ENCODE data around the gene SEMA3F. TPM values are rescaled to one million over a fixed set of nuclear protein-coding genes. Genes with fewer than 3 reads are reported as not detected.
A peak's percentile ranks its signal among the peaks of the same experiment; 100 is the strongest.

The SEMA3F gene
- total and polyA plus RNA-seq, 2 experiments from 2014 or later: 2.3 to 67.6 TPM

GRCh38 chr3:50204804-50205412 lies 49.8 kb downstream of the SEMA3F start, which contains the start of gene SLC38A3:
Gene SLC38A3, plus strand, starts transcription at chr3:50205271. Its CDS starts 8,929 bp downstream, at chr3:50214200.
- no peak within 1 kb of the TSS for H3K27ac Mint-ChIP-seq
- peaks cover 29% of the 10 kb centered on the region for H3K27me3 ChIP-seq (ENCODE audit: insufficient read depth)
- TF ChIP-seq JUNB (IDR thresholded peaks at IDR 0.05; ENCODE audit: unreplicated experiment) (no peak), ZNF331 (CRISPR knock-in tag; IDR thresholded peaks at IDR 0.05; ENCODE audit: low read depth) (no peak), NANOG (IDR thresholded peaks at IDR 0.05; ENCODE audit: borderline replicate concordance) (no peak), CTCF (conservative IDR thresholded peaks at IDR 0.05; ENCODE audit: low read depth in 2 of 2) (no peak), CREB1 (CRISPR knock-in tag; IDR thresholded peaks at IDR 0.05; ENCODE audit: low read depth) (no peak), ZNF114 (CRISPR knock-in tag; IDR thresholded peaks at IDR 0.05) (no peak), EZH2phosphoT487 (IDR thresholded peaks at IDR 0.05; ENCODE audit: unreplicated experiment) (no peak), EZH2 (IDR thresholded peaks at IDR 0.05; ENCODE audit: low read depth, unreplicated experiment) (no peak), REST (IDR thresholded peaks at IDR 0.05; ENCODE audit: unreplicated experiment) (no peak), ZNF462 (CRISPR knock-in tag; IDR thresholded peaks at IDR 0.05) (no peak), STAT1 (IDR thresholded peaks at IDR 0.05; ENCODE audit: unreplicated experiment) (no peak), ETS1 (IDR thresholded peaks at IDR 0.05) (no peak), POLR2AphosphoS5 (IDR thresholded peaks at IDR 0.05; ENCODE audit: low read depth) (no peak)

More at GRCh38 chr3:50204804-50205412, 49.8 kb downstream of the SEMA3F start, which contains the start of gene SLC38A3:
- 0 out of 2 replicates have a peak, but pooled peaks cover 4% of the 10 kb centered on the region for H3F3A ChIP-seq (replicated peaks; ENCODE audit: low read depth)
- Mint-ChIP-seq H3K9me3 (no peaks in the 10 kb centered on the region), H3K27me3 (ENCODE audit: insufficient read depth, low read depth, poor library complexity) (peaks cover 27% of the 10 kb centered on the region), H3K36me3 (ENCODE audit: low read depth) (no peaks in the 10 kb centered on the region), H3K4me1 (peaks cover 14% of the 10 kb centered on the region), H3K4me3 (peak within 1 kb of the TSS; percentile 67)
- ATAC-seq (peak; percentile 72), DNase-seq (ENCODE audit: low spot score) (peak; percentile 83)
- H3K4me1 ChIP-seq (ENCODE audit: insufficient read depth): no peaks in the 10 kb centered on the region
- H3K79me2 ChIP-seq (replicated peaks; ENCODE audit: insufficient read depth): no peaks in the 10 kb centered on the region
- peak within 1 kb of the TSS; percentile 75 for H3K4me3 ChIP-seq
- H3K9me2 ChIP-seq (ENCODE audit: insufficient read depth): no peaks in the 10 kb centered on the region
- H3K36me3 ChIP-seq (ENCODE audit: insufficient read depth): no peaks in the 10 kb centered on the region
- peak within 1 kb of the TSS; percentile 94 for H3K4me2 ChIP-seq
- H4K20me1 ChIP-seq (replicated peaks; ENCODE audit: insufficient read depth): no peaks in the 10 kb centered on the region
- H2AFZ ChIP-seq: peak within 1 kb of the TSS; percentile 94
- H3K27ac ChIP-seq (ENCODE audit: low read depth): no peak within 1 kb of the TSS

Measured in GM23338 (cell line).